ENCODE measurements around the gene LIME1.

The LIME1 gene

DNA sequence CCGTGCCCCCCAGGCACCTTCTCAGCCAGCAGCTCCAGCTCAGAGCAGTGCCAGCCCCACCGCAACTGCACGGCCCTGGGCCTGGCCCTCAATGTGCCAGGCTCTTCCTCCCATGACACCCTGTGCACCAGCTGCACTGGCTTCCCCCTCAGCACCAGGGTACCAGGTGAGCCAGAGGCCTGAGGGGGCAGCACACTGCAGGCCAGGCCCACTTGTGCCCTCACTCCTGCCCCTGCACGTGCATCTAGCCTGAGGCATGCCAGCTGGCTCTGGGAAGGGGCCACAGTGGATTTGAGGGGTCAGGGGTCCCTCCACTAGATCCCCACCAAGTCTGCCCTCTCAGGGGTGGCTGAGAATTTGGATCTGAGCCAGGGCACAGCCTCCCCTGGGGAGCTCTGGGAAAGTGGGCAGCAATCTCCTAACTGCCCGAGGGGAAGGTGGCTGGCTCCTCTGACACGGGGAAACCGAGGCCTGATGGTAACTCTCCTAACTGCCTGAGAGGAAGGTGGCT, 39.1 kb upstream of the LIME1 start:
- no peak for DNase-seq

DNA sequence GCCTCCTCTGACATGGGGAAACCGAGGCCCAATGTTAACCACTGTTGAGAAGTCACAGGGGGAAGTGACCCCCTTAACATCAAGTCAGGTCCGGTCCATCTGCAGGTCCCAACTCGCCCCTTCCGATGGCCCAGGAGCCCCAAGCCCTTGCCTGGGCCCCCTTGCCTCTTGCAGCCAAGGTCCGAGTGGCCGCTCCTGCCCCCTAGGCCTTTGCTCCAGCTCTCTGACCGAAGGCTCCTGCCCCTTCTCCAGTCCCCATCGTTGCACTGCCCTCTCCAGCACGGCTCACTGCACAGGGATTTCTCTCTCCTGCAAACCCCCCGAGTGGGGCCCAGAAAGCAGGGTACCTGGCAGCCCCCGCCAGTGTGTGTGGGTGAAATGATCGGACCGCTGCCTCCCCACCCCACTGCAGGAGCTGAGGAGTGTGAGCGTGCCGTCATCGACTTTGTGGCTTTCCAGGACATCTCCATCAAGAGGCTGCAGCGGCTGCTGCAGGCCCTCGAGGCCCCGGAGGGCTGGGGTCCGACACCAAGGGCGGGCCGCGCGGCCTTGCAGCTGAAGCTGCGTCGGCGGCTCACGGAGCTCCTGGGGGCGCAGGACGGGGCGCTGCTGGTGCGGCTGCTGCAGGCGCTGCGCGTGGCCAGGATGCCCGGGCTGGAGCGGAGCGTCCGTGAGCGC, 38.5 kb upstream of the LIME1 start:
- no peak for DNase-seq

DNA sequence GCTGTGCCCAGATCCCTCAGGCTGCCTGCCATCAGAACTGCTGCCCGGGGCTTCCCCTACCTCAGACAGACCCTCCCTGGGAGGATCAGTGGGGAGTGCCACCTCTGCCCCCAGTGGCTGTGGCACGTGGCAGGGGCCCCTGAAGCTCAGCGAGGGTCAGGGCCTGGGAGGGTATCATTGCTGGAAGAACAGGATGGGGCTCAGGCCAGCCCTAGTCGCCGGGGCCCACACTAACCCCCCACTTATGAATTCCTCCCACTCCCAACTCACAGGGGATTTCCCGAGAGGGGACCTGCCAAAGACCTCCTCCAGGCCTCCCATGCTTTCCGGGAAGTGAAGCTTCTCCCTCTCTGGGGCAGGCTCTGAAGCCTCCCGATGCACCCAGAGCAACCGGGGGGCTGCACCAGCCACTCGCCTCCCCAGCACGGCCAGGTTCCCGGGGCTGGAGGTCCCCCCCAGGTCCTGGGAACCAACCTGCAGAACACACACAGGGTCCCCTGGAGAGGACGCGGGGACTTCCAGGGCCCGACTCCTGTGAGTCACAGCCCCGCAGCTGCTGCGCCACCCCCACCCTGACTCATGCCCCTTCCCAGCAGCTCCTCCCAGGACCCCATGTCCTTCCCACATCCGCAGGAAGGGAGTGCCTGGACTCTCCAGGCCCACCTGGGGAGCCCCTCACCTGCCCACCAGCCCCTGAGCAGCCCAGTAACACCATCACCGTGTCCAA, 37.6 kb upstream of the LIME1 start:
- DNase-seq = peak; percentile 89

DNA sequence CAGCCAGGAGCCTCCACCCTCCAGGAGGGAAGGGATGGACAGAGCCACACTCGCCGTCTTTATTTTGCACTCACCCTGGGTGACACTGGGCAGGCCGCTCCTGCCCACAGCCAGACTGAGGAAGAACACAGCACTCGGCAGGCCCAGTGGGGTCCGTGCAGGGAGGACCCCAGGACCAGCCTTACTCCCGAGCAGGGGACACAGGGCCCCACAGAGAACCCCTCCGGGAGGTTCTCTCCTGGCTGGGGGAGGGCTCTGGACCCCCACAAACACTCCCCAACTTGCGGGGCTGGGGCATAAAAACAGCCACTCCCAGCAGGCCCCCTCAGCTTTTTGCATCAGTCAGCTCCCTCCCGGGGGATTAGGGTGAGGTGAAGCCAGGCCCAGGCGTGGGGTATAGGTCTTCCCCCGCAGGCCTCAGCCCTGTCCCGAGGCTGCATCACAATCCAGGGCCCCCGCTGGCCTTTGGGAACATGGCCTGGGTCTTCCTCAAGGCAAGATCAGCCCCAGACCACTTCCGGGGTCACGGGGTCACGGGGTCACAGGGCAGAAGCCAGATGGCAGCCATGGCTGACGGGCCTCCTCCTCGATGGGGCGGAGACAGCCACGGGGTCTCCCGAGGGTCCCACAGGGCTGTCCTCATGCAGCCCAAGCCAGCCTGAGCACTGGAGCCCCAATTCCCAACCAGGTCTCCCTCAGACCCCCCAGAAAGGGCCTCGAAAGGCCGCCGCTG, 36.8 kb upstream of the LIME1 start:
- no peak for DNase-seq

DNA sequence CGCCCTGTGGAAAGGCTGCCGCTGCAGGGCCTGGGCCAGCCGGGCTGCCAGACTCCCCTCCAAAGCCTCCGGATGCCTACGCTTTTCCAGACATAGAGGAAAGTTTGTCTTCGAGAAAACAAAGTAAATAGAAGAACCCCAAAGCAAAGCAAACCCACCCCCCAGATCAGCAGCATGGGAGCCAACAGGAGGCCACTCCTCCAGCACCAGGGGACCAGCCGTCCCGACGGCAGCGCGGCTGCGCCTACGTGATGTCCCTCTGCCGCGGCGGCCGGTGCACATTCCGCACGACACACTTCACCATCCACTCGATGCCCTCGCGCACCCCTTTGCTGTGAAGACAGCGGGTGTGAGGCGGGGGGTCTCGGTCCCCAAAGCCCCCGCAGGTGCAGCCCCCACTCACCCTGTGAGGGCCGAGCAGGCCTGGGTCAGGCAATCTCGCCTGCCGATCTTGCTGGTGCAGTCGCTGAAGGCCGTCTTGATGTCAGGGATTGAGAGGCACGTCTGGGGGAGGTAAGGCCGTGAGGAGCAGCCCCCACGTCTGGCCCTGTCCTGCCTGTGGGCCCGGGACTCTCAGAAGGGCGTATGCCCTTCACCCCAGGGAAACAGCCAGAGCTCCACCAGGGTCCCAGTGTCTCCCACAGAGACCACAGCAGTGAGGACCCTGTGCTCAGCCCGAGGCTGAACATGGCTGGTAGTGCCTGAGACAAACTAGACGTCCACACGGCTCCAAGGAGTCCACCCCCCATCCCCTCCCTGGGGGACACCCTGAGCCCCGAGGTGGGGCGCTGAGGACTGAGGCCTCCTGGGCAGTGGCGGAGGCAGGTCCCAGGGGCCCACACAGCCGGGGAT, 36.0 kb upstream of the LIME1 start:
- no peak for DNase-seq

DNA sequence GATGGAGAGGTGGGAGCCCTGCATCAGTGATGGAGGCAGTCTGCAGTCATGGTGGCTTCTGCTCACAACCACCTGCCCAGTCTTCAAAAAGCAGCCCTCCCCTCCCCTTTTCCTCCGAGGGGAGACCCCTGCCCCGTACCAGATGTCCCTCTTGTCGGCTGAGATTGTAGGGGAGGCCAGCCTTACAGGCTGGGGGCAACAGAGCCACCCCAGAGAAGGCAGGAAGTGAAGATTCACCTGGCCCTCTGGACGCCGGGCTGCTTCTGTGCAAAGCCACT, 35.5 kb upstream of the LIME1 start:
- DNase-seq = no peak

DNA sequence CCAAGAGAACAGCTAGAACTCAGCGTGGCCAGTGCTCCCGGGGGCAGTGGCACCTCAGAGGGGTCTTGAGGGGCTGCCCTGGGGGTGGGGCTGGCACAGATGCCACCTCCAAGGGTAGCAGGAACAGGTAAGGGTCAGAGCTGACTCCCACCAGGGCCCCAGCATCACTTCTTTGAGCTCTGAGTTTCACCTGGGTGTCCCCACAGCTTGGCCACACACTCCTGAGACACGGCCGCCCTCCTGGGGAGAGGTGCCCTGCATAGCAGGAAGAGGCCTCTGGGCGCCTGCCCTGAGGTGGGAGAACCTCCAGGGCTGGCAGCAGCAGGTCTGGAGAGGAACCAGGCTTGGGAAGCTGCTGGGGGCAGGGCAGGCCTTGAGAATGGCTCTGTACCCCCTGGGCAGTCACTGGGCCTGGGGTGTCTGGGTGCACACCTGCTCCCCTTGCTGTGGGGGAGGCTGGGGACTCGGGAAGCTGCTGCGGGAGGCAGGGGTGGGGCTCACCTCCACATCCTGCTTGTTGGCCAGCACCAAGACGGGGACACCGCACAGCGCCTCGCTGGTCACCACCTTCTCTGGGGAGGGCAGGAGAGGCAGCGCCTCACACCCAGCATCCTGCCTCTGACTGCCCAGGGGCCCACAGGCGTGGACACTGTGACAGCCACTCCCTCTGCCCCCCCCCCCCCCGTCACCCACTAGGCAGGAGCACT, 35.0 kb upstream of the LIME1 start:
- no peak for DNase-seq

DNA sequence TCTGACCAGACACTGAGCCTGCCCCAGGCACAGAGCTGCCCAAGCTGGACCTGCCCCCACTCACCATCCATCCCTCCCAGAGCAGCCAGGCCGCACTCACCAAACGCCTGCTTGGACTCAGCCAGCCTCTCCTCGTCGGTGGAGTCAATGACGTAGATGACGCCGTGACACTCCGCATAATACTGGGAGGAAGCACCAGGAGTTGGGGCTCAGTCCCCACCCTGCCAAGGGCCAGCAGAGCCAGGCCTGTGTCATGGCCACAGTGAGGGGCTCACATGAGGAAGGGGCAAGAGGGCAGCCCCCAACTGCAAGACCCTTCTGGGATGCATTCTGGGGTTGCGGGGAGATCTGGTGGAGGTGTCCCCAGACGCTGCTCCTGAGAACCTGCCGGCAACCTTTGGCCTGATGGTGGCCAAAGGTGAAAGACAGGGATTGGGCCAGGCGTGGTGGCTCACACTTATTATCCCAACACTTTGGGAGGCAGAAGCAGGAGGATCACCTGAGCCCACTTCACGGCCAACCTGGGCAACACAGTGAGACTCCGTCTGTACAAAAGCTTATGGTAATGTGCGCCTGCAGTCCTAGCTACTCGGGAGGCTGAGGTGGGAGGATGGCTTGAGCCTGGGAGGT, 34.3 kb upstream of the LIME1 start:
- no peak for DNase-seq

DNA sequence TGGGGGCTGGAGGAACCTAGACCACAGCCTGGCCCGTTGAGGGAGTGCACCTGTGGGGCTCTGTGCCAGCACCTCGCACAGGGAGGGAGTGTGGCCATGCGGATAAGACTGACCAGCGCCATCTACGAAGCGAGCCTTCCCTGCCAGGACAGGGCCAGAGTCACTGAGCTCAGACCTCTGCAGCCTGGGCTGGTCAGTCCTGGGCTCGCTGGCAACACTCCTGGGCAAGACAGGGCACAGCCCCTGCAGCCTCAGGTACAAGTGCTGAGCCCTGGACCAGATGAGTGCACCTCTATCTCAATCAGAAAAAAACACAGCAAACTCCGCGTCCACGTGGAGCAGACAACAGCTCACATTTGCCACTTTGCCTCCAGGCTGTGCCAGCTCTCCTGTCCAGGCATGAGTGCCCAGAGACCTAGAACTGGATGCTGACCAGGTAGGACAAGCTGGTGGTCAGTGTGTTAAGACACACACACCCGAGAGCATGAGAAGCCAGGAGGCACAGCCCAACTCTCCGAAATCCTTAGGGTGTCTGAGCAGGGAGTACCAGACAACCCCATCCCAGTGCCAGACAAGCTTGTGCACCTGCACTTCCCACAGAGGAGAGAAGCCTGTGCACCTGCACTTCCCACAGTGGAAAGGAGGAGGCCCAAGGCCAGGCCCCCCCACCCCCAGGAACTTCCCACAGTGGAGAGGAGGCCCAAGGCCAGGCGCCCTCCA, 33.6 kb upstream of the LIME1 start:
- DNase-seq = no peak

DNA sequence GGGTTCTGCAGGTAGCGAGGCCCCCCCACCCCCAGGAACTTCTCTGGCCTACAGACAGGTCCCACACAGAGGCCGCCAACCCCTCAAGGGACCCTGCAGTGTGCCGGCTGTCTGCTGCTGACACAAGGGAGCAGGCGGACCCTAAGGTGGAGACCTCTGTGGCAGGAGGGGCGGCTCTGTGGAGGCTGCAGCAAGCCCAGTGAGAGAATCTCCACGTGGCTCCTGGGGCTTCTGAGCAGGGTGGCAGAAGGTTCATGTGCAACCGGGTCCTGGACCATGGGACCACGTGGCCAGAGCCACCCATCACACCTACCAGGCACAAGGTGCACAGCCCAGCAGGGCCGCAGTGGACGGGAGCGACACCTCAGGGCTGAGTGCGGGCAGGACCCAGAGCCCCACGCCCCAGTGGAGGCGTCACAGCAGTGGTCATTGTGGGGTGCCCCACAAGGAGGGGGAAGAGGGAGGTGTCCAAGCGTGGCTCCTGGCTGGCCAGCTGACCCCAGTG, 32.9 kb upstream of the LIME1 start:
- no peak for DNase-seq

DNA sequence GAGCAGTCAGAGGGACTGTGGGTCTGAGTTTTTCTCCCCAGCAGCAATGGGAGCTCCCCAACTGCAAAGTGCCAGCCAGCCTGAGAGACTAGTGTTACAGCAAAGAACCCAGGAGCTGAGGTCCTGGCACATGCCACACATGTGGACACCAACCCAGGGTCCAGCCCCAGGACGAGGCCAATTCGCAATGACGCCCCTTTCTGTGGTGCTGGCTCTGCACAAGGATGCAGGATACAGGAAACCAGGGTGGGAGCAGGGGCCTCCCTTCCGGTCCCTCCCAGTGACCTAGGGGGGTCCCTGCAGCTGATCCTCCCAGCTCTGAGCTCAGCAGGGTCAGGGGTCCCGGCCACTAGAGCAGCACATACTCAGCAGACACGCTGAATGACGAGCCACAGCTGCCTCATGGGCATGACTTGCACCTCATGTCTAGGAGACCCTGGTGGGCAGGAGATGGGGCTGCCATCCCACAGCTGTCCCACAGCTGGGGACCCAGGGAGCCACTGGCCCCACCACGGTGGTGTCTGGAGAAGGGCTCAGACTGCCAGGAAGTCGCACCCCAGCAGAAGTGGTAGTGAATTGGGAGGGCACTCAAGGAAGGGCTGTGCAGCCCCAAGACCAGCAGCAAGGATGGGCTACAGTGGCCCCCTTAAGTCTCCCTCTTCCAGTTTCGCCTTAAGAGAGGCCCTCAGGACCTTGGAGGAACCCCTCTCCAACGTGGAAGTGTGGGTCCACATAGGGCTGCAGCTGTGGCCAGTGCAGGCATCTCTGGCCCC, 32.3 kb upstream of the LIME1 start:
- no peak for DNase-seq

DNA sequence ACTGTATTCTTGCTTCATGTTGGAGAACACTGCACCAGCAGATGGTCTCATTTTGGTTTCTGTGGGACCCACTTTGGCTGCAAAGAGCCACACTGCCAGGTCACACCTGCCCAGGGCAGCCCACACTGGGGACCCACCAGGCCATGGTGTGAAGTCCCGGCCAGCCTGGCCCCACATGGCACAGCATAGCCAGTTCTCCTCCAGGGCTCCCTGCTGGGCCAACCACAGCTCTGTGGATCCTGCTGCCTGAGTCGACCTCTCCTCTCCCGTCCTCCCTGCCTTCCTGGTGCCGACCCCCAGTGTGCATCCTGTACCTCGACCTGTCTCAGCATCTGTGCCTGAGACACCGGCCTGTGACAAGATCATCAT, 31.7 kb upstream of the LIME1 start:
- no peak for DNase-seq

DNA sequence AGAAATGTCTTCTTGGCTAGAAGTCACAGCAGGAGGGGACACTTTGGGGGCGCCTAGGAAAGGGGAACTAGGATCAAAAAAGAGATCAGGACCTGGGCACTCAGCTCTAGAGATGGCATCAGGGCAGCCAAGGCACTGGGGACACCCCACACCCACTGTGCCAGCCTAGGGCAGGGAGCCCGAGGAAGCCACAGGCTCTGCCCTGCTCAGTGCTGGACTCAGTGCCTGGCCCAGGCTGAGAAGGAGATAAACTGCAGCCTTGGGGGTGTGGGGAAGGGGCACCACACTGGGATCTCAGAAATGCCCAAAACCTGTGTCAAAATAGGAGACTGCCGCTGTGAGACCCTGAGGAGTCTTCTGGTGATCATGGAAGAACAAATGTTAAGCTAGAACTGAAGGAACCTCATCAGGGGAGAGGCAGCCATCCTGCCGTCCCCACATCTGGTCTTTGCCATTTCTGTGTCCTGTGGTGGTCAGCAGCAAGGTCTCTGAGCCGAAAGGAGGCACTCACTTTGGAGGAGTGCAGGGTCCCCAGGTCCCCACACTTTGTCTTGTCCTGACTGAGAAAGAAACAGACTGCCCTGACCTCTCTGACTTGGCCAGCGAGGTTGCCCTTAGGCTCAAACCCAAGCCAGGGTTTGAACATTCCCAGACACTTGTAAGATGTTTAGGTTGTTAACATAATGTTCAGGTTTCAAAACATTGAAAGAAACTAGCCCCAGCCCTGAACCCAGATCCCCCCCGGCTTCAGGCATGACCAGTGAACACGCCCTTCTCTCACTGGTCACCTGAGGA, 31.0 kb upstream of the LIME1 start:
- DNase-seq = no peak

DNA sequence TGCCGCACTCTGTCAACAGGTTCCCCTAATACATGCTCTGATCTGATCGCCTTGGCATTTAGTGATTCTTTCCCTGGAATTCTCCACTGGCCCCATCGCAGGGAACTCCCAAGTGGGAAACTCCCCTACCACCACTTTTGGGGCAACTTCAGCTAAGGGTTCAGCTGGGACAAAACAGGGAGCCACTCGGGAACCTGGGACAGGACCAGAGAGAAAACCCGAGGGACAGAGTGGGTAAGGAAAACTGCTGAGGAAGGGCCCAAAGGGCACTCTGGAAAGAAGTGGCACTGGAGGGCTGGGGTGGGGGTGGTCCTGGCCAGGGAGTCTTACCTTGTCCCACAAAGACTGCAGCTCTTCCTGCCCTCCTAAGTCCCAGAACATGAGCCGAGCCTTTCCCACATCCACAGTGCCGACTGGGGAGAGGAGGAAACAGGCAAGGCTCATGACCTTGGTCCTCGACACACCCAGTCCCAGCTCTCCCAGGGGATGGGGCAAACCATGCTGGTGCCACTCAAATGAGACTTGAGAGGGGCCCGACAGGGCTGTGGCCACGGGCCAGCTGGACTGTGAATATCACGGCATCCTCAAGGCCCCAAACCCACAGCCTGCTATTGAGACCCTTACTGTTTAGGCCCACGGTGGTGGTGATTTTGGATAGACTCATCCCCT, 30.3 kb upstream of the LIME1 start:
- no peak for DNase-seq

DNA sequence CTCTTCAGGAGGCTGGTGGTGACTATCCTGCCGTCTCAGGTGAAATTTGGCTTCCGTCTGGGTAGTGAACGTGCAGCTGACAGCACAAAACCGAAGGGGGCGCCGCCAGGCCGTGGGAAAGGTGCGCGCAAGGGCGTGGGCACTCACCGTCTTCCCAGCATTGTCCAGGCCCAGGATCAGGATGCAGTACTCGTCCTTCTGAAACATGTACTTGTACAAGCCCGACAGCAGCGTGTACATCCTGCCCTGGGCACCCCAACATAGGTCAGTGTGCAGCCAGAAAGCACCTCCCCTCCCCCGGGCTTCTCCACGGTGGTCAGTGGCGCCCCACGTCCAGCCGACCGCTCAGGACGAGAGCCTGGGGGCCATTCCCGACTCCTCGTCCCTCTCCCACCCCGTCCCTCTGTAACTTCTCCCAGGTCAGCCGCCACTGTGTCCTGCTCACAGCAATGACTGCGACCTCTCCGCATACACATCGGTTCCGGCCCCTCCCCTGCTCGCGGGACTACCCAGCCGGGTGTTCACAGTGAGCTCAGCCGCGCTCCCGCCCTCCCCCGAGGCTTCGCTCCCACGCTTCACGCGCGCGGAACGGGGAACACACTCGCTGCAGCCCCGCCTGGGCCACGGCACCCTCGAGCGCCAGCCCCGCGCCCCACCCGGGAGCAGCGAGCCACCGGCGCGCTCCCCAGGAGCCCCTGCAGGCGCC, 29.5 kb upstream of the LIME1 start:
- peak; percentile 33 for DNase-seq

DNA sequence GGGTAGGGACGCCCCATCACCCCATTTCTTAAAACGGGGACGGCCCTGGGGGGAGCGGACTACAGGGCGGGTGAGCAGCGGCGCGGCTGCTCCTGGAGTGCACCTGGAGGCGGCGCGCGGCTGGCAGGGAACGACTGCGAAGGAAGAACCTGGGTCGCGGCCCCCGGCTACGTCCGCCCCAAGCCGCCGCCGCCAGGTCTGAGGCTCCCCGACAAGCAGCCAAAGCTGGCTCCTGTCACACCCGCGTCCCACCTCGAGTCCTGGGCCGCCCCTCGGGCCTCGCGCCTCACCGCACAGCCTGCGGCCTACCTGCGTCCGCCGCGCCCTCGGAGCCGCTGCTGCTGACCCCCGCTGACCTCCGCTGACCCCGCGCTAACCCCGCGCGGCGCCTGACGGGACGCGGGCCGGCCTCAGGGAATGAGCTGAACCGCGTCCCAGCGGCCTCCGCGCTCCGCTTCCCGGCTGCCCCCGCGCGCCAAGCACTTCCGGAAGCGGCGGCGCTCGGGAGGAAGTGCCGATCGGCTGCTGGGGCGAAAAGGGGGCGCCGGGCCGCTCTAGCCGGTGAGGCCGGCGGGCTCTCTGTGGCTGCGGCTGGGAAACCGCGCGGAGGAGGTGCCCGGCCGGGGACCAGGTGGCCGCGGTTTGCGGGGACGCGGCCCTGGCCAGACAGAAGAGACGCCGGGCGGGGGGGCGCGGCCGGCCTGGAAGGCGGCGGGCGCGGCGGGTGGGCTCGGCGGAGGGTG, 28.7 kb upstream of the LIME1 start, which contains the start of the genes ARFRP1 and ZGPAT:
ARFRP1 (minus strand) TSS at position 419 of the 743 bp plus-strand sequence. CDS start 885 bp downstream, outside the sequence.
ZGPAT (plus strand) TSS at position 482 of the 743 bp plus-strand sequence. CDS start 542 bp downstream, outside the sequence.
- DNase-seq = peak; percentile 83
